Measurements from ENCODE around the gene GDF9.

Gene GDF9, protein sequence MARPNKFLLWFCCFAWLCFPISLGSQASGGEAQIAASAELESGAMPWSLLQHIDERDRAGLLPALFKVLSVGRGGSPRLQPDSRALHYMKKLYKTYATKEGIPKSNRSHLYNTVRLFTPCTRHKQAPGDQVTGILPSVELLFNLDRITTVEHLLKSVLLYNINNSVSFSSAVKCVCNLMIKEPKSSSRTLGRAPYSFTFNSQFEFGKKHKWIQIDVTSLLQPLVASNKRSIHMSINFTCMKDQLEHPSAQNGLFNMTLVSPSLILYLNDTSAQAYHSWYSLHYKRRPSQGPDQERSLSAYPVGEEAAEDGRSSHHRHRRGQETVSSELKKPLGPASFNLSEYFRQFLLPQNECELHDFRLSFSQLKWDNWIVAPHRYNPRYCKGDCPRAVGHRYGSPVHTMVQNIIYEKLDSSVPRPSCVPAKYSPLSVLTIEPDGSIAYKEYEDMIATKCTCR

DNA sequence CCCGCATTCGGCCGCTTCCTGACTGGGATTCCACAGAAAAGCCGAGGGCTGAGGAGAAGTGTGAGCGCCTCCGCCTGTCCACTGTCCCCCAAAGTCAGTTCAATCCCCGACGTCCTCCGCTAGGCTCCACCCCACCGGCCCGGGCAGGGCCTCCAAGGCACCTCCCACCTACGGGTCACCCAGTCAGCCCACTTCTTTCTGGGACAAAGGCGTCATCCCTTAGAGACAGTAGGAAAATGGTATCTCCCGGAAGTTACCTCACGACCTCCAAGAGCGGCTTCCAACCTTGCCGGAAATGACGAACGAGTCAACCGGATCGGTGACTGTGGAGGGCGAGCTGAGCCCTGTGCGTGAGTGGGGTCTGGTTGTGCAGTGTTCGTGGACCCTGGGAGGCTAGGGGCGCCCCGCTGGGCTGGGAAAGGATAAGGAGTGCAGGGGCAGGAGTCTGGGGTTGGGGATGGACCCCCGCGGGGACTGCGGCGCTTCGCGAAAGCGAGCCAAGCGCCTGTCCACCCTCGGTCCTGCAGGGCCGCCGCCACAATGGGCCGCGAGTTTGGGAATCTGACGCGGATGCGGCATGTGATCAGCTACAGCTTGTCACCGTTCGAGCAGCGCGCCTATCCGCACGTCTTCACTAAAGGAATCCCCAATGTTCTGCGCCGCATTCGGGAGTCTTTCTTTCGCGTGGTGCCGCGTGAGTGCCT is at the start of gene GDF9, which contains the start of gene UQCRQ:
GDF9 (minus strand) TSS at position 128 of the 704 bp plus-strand sequence. CDS start 1,936 bp downstream, outside the sequence.
UQCRQ (plus strand) TSS at position 301 of the 704 bp plus-strand sequence; CDS start at position 541, 240 bp downstream.
- Histone ChIP-seq H3K9ac (ENCODE audit: low read depth, low read length) (peak within 1 kb of the TSS; percentile 86), H3K36me3 (ENCODE audit: control insufficient read depth, insufficient read depth, low read length) (peaks cover 34% of the 10 kb centered on the region), H3K9me3 (ENCODE audit: control insufficient read depth, insufficient read depth, low read length) (no peaks in the 10 kb centered on the region), H3K4me3 (ENCODE audit: low read depth, low read length) (peak within 1 kb of the TSS; percentile 86), H3K27ac (ENCODE audit: low read depth, low read length) (peak within 1 kb of the TSS; percentile 90), H3K27me3 (ENCODE audit: control insufficient read depth, insufficient read depth, low read length) (no peaks in the 10 kb centered on the region), H3K4me1 (ENCODE audit: control insufficient read depth, insufficient read depth, low read length) (peaks cover 11% of the 10 kb centered on the region)

DNA sequence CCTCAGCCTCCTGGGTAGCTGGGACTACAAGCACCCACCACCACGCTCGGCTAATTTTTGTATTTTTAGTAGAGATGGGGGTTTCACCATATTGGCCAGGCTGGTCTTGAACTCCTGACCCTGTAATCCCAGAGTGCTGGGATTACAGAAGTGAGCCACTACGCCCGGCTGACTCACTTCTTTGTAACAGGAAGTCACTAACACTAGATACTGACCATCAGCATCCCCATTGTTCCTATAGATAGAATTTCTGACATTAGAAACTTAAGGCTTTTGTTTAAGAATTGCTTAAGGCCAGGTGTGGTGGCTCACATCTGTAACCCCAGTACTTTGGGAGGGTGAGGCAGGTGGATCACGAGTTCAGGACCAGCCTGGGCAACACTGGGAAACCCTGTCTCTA is 49.4 kb upstream of the GDF9 start:
- H3K36me3 ChIP-seq (ENCODE audit: control insufficient read depth, insufficient read depth, low read length) = peaks cover 39% of the 10 kb centered on the region
- H3K27ac ChIP-seq (ENCODE audit: low read depth, low read length) = no peak overlapping the region
- H3K27me3 ChIP-seq (ENCODE audit: control insufficient read depth, insufficient read depth, low read length) = no peaks in the 10 kb centered on the region
- no peak overlapping the region for H3K4me3 ChIP-seq (ENCODE audit: low read depth, low read length)
- H3K9ac ChIP-seq (ENCODE audit: low read depth, low read length) = no peak overlapping the region
- no peaks in the 10 kb centered on the region for H3K9me3 ChIP-seq (ENCODE audit: control insufficient read depth, insufficient read depth, low read length)
- H3K4me1 ChIP-seq (ENCODE audit: control insufficient read depth, insufficient read depth, low read length) = no peaks in the 10 kb centered on the region

DNA sequence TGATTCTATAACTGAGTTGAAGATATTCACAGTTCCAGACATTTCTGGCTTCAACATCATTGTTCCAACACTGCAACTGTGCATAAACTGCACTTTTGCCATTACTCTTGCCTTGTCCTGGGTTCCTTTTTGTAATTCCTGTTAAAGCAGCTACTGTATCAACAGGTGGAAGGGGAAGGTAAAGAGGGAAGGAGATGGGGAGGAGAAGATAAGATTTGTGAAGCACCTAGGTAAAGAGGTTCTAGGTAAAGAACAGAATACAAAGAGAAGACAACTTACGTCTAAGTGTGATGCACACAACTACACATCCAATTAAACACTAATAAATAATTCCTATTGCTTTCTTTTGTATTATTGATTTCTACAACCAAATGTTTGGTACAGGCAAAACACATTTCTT is 43.4 kb upstream of the GDF9 start:
- no peak overlapping the region for H3K4me3 ChIP-seq (ENCODE audit: low read depth, low read length)
- no peaks in the 10 kb centered on the region for H3K27me3 ChIP-seq (ENCODE audit: control insufficient read depth, insufficient read depth, low read length)
- no peak overlapping the region for H3K27ac ChIP-seq (ENCODE audit: low read depth, low read length)
- H3K9me3 ChIP-seq (ENCODE audit: control insufficient read depth, insufficient read depth, low read length) = no peaks in the 10 kb centered on the region
- no peak overlapping the region for H3K9ac ChIP-seq (ENCODE audit: low read depth, low read length)
- peaks cover 8% of the 10 kb centered on the region; the same call in 1 of the 2 replicates for H3K4me1 ChIP-seq (ENCODE audit: control insufficient read depth, insufficient read depth, low read length)
- peaks cover 37% of the 10 kb centered on the region for H3K36me3 ChIP-seq (ENCODE audit: control insufficient read depth, insufficient read depth, low read length)

DNA sequence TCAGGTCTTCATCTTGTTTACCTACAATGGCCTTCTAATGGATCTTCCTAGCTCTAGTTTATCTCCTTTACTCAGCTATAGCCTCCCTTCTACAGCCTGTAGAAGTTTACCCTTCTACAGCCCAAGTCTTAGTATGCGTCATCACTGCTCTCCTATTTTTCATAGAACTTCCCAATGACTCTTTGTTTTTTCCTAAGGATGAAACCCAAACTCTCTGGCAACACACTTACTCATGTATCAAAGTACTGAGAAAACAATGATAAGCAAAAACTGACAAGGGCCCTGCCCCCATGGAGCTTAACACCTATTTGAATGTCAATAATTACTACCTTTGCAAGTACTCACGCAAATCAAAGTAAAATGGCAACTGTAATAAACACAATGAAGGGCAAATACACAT is 40.9 kb upstream of the GDF9 start:
- Histone ChIP-seq H3K9me3 (ENCODE audit: control insufficient read depth, insufficient read depth, low read length) (no peaks in the 10 kb centered on the region), H3K4me3 (ENCODE audit: low read depth, low read length) (no peak overlapping the region), H3K27me3 (ENCODE audit: control insufficient read depth, insufficient read depth, low read length) (no peaks in the 10 kb centered on the region), H3K9ac (ENCODE audit: low read depth, low read length) (no peak overlapping the region), H3K36me3 (ENCODE audit: control insufficient read depth, insufficient read depth, low read length) (peaks cover 37% of the 10 kb centered on the region), H3K4me1 (ENCODE audit: control insufficient read depth, insufficient read depth, low read length) (peaks cover 8% of the 10 kb centered on the region; the same call in 1 of the 2 replicates), H3K27ac (ENCODE audit: low read depth, low read length) (no peak overlapping the region)

DNA sequence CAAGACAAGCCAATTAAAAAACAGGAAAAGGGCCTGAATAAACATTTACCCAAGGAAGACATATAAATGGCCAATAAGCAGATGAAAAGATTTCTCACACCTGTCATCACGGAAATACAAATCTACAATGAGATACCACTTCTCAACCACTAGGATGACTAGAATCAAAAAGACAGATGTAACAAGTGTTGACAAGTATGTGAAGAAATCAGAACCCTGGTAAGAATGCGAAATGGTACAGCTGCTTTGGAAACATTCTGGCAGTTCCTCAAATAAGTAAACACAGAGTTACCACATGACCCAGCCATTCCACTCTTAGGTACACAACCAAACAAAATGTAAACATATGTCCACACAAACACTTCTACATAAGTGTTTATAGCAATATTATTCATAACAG is 39.7 kb upstream of the GDF9 start:
- no peak overlapping the region for H3K4me3 ChIP-seq (ENCODE audit: low read depth, low read length)
- H3K27me3 ChIP-seq (ENCODE audit: control insufficient read depth, insufficient read depth, low read length) = no peaks in the 10 kb centered on the region
- H3K27ac ChIP-seq (ENCODE audit: low read depth, low read length) = no peak overlapping the region
- peaks cover 35% of the 10 kb centered on the region for H3K36me3 ChIP-seq (ENCODE audit: control insufficient read depth, insufficient read depth, low read length)
- no peaks in the 10 kb centered on the region for H3K9me3 ChIP-seq (ENCODE audit: control insufficient read depth, insufficient read depth, low read length)
- no peak overlapping the region for H3K9ac ChIP-seq (ENCODE audit: low read depth, low read length)
- H3K4me1 ChIP-seq (ENCODE audit: control insufficient read depth, insufficient read depth, low read length) = peaks cover 8% of the 10 kb centered on the region; the same call in 1 of the 2 replicates

DNA sequence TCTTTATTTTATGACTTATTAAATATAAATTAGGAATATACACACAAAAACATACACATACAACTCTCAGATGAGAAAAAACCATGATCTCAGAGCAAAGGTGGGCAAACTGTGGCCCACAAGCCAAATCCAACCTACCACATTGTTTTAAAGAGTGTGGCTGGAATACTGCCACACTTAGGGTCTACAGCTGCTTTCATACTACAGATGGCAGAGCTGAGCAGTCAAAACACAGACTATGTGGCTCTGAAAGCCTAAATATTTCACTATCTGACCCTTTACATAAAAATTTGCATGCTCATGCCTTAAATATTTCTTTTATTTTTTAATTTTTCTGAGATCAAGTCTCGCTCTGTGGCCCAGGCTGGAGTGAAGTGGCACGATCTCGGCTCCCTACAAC is 35.5 kb upstream of the GDF9 start:
- H3K27me3 ChIP-seq (ENCODE audit: control insufficient read depth, insufficient read depth, low read length) = no peaks in the 10 kb centered on the region
- H3K27ac ChIP-seq (ENCODE audit: low read depth, low read length) = no peak overlapping the region
- no peaks in the 10 kb centered on the region for H3K4me1 ChIP-seq (ENCODE audit: control insufficient read depth, insufficient read depth, low read length)
- H3K9ac ChIP-seq (ENCODE audit: low read depth, low read length) = no peak overlapping the region
- peaks cover 64% of the 10 kb centered on the region for H3K36me3 ChIP-seq (ENCODE audit: control insufficient read depth, insufficient read depth, low read length)
- H3K9me3 ChIP-seq (ENCODE audit: control insufficient read depth, insufficient read depth, low read length) = no peaks in the 10 kb centered on the region
- H3K4me3 ChIP-seq (ENCODE audit: low read depth, low read length) = no peak overlapping the region

DNA sequence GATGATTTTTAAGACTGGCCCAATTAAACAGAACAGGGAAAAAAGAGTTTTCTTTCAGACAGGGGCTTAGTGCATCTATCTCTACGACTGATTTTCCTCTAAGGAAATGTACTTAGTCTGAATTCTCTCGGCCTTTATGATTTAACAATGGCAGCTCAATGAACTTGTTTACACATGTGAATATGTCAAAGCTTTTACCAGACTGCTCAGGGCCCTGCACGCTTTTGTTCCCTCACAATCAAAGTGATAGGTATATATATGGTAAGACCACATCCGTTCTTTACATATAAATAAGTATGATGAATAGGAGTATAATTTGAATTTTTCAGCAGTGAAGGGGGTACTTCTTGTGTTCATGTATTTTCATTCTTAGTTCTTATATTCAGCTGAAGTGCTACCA is 34.8 kb upstream of the GDF9 start:
- Histone ChIP-seq H3K4me3 (ENCODE audit: low read depth, low read length) (no peak overlapping the region), H3K9me3 (ENCODE audit: control insufficient read depth, insufficient read depth, low read length) (no peaks in the 10 kb centered on the region), H3K27me3 (ENCODE audit: control insufficient read depth, insufficient read depth, low read length) (no peaks in the 10 kb centered on the region), H3K4me1 (ENCODE audit: control insufficient read depth, insufficient read depth, low read length) (no peaks in the 10 kb centered on the region), H3K36me3 (ENCODE audit: control insufficient read depth, insufficient read depth, low read length) (peaks cover 71% of the 10 kb centered on the region), H3K9ac (ENCODE audit: low read depth, low read length) (no peak overlapping the region), H3K27ac (ENCODE audit: low read depth, low read length) (no peak overlapping the region)

DNA sequence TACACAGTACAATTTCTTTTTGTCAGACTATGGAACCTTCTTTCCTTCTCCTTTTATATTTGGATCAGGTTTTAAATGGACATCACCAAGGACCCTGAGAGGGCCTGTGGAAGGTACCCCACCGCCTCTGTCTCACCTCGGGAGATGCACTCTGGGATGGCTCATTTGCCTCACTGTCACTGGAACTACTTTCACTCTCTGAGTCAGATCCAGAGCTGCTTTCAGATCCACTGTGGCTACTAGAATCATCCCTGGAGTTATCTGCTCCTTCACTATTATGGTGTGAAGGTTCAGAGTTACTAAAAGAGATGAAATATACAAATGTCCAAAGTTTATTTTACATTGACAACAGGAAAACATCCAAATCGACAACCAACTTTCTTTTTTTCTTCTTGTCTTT is 31.8 kb upstream of the GDF9 start:
- H3K9me3 ChIP-seq (ENCODE audit: control insufficient read depth, insufficient read depth, low read length) = no peaks in the 10 kb centered on the region
- peaks cover 91% of the 10 kb centered on the region for H3K36me3 ChIP-seq (ENCODE audit: control insufficient read depth, insufficient read depth, low read length)
- no peaks in the 10 kb centered on the region for H3K27me3 ChIP-seq (ENCODE audit: control insufficient read depth, insufficient read depth, low read length)
- no peak overlapping the region for H3K27ac ChIP-seq (ENCODE audit: low read depth, low read length)
- H3K4me3 ChIP-seq (ENCODE audit: low read depth, low read length) = no peak overlapping the region
- no peak overlapping the region for H3K9ac ChIP-seq (ENCODE audit: low read depth, low read length)
- no peaks in the 10 kb centered on the region for H3K4me1 ChIP-seq (ENCODE audit: control insufficient read depth, insufficient read depth, low read length)

DNA sequence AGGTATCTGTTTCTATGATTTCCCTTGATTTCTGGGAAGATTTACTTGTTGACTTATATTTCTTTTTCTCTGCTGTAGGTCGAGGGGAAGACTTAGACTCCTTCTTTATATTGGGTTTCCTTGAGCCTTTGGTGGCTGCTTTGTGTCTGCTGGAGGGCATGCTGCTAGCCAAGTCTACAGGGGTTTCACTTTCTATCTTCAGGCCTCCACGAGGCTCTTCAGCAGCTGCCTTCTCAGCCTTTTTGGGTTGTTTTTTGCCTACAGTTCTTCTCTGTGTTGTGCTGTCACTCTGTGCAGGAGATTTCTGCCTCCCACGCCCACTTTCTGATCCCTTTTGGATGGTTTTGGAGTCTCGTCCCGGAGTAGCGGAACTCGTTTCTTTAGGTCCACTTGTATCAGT is 30.4 kb upstream of the GDF9 start:
- Histone ChIP-seq H3K9me3 (ENCODE audit: control insufficient read depth, insufficient read depth, low read length) (no peaks in the 10 kb centered on the region), H3K27ac (ENCODE audit: low read depth, low read length) (no peak overlapping the region), H3K27me3 (ENCODE audit: control insufficient read depth, insufficient read depth, low read length) (no peaks in the 10 kb centered on the region), H3K9ac (ENCODE audit: low read depth, low read length) (no peak overlapping the region), H3K4me3 (ENCODE audit: low read depth, low read length) (no peak overlapping the region), H3K36me3 (ENCODE audit: control insufficient read depth, insufficient read depth, low read length) (peaks cover 93% of the 10 kb centered on the region), H3K4me1 (ENCODE audit: control insufficient read depth, insufficient read depth, low read length) (no peaks in the 10 kb centered on the region)

DNA sequence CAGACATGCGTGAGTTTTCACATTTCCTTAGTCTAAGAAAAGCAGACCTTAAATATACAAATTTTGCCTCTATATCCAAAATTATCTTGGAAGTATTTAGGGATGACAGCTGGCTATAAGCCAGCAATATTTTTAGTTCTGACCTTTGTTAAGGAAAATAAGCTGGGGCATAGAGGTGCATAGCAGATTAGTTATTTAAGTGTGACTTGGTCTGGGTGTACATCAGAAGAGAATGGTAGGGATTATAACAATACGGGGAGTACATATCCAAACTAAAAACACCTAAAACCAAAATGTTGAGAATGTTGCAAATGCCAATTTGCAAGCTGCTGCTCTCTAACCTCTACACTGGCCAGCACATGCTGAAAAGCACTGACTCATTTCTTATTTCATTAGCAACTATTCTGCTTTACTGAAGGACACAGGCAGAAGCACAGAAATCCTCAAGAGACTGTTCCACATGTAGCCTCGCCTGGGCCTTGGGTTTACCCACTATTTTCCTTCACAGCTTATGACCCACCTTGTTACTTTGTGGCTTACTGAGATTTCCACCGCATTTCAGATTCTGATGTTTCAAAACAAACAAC is 29.5 kb upstream of the GDF9 start:
- Histone ChIP-seq H3K4me1 (ENCODE audit: control insufficient read depth, insufficient read depth, low read length) (no peaks in the 10 kb centered on the region), H3K27ac (ENCODE audit: low read depth, low read length) (no peak overlapping the region), H3K27me3 (ENCODE audit: control insufficient read depth, insufficient read depth, low read length) (no peaks in the 10 kb centered on the region), H3K9me3 (ENCODE audit: control insufficient read depth, insufficient read depth, low read length) (no peaks in the 10 kb centered on the region), H3K9ac (ENCODE audit: low read depth, low read length) (no peak overlapping the region), H3K4me3 (ENCODE audit: low read depth, low read length) (no peak overlapping the region), H3K36me3 (ENCODE audit: control insufficient read depth, insufficient read depth, low read length) (peaks cover 93% of the 10 kb centered on the region)

DNA sequence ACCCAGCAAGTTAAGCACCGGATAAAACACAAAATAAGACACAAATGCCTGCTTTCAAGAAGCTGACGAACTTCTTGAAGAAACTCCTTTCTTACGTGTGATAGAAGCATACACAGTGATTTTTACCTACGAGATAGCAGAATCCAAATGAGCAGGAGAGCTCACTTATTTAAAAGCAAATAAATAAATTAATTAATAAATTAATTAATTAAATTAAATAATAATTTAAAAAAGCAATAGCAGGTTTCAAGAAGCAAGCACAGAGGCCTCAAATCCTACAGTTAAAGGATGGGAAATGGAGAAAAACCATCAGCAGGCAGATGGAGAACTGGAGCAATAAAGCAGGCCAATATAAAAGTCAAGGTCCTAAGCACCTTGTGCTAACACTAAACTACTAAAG is 24.5 kb upstream of the GDF9 start:
- Histone ChIP-seq H3K9me3 (ENCODE audit: control insufficient read depth, insufficient read depth, low read length) (no peaks in the 10 kb centered on the region), H3K4me3 (ENCODE audit: low read depth, low read length) (no peak overlapping the region), H3K27ac (ENCODE audit: low read depth, low read length) (no peak overlapping the region), H3K27me3 (ENCODE audit: control insufficient read depth, insufficient read depth, low read length) (no peaks in the 10 kb centered on the region), H3K36me3 (ENCODE audit: control insufficient read depth, insufficient read depth, low read length) (peaks cover 96% of the 10 kb centered on the region), H3K9ac (ENCODE audit: low read depth, low read length) (no peak overlapping the region), H3K4me1 (ENCODE audit: control insufficient read depth, insufficient read depth, low read length) (no peaks in the 10 kb centered on the region)
